ENCODE results near the gene FOCAD. TPM values are rescaled to one million over a fixed set of nuclear protein-coding genes. Genes with fewer than 3 reads are reported as not detected.

Gene FOCAD
- total RNA-seq, 1 experiment from 2014 or later, result 35.1 TPM

- no peak overlapping the region for H3K9ac ChIP-seq (ENCODE audit: low read length)
- no peaks in the 10 kb centered on the region for H3K9me3 ChIP-seq (ENCODE audit: low read length)
- TF ChIP-seq EZH2 (IDR thresholded peaks at IDR 0.05; ENCODE audit: low read length, unreplicated experiment), result no peak
- no peaks in the 10 kb centered on the region for H3F3A ChIP-seq (ENCODE audit: low read length, unreplicated experiment)
- H3K9me2 ChIP-seq (replicated peaks; ENCODE audit: low read length), result no peaks in the 10 kb centered on the region
- DNase-seq, result no peak
- no peak overlapping the region for H2AFZ ChIP-seq (ENCODE audit: low read length)
- H3K27me3 ChIP-seq (ENCODE audit: low read length), result no peaks in the 10 kb centered on the region
- no peak overlapping the region for H3K4me3 ChIP-seq (ENCODE audit: low read length)
- H4K20me1 ChIP-seq (ENCODE audit: low read length), result no peaks in the 10 kb centered on the region
- no peak for ATAC-seq
- ChIA-PET CTCF (no interaction called here), POLR2A (ENCODE audit: unreplicated experiment) (no interaction called here)
- no peaks in the 10 kb centered on the region for H3K4me1 ChIP-seq (ENCODE audit: insufficient read depth, low read length)
- intact Hi-C loops (cut with micrococcal nuclease), result loop anchor here (5.0 to 10.0 kb wide), 2 partner anchors 160 to 587 kb away; no protein-coding TSS in a partner anchor
- H3K79me2 ChIP-seq (ENCODE audit: low read length), result no peaks in the 10 kb centered on the region
- H3K36me3 ChIP-seq (ENCODE audit: low read depth, low read length), result no peaks in the 10 kb centered on the region
- BruUV-seq (replicated peaks), result no TSS peak
- no peak overlapping the region for H3K27ac ChIP-seq (ENCODE audit: low read length)
- H3K4me2 ChIP-seq (ENCODE audit: low read length), result no peak overlapping the region
Observed at GRCh38 chr9:20944507-20944906, 260.4 kb downstream of the FOCAD start.

DNA sequence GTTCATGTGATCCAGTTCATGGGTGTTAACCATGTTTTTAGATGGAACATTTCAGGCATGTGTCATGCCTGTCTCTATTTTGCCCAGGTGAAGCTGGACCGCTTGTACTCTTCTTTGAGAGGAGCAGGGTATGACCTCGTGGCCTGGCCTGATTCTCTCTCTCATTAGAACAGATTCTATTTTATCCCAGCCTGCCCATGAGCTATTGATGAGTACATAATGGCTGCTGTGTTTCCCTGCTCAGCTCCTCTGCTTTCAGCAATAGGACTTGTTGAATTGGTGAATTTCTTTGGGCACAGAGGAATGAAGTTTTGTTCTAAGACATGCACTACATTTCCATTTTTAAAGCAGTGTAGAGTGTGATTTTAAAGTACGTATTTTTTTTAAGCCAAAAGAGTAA, 261.2 kb downstream of the FOCAD start:
- H3K9me3 ChIP-seq (ENCODE audit: low read length), result no peaks in the 10 kb centered on the region
- no peaks in the 10 kb centered on the region for H3K4me1 ChIP-seq (ENCODE audit: insufficient read depth, low read length)
- BruUV-seq (replicated peaks), result no TSS peak
- no peaks in the 10 kb centered on the region for H4K20me1 ChIP-seq (ENCODE audit: low read length)
- no peak overlapping the region for H3K4me3 ChIP-seq (ENCODE audit: low read length)
- H3K36me3 ChIP-seq (ENCODE audit: low read depth, low read length), result no peaks in the 10 kb centered on the region
- H3K9ac ChIP-seq (ENCODE audit: low read length), result no peak overlapping the region
- CTCF ChIA-PET, result no interaction called here
- ATAC-seq (no peak), DNase-seq (no peak)
- H2AFZ ChIP-seq (ENCODE audit: low read length), result no peak overlapping the region
- H3K79me2 ChIP-seq (ENCODE audit: low read length), result no peaks in the 10 kb centered on the region
- no peaks in the 10 kb centered on the region for H3K9me2 ChIP-seq (replicated peaks; ENCODE audit: low read length)
- no peak overlapping the region for H3K27ac ChIP-seq (ENCODE audit: low read length)
- H3K27me3 ChIP-seq (ENCODE audit: low read length), result no peaks in the 10 kb centered on the region
- no peak overlapping the region for H3K4me2 ChIP-seq (ENCODE audit: low read length)
- POLR2A ChIA-PET (ENCODE audit: unreplicated experiment), result no interaction called here
- TF ChIP-seq EZH2phosphoT487 (IDR thresholded peaks at IDR 0.05; ENCODE audit: borderline replicate concordance, low read length), result no peak
- TF ChIP-seq, protein P1, sequence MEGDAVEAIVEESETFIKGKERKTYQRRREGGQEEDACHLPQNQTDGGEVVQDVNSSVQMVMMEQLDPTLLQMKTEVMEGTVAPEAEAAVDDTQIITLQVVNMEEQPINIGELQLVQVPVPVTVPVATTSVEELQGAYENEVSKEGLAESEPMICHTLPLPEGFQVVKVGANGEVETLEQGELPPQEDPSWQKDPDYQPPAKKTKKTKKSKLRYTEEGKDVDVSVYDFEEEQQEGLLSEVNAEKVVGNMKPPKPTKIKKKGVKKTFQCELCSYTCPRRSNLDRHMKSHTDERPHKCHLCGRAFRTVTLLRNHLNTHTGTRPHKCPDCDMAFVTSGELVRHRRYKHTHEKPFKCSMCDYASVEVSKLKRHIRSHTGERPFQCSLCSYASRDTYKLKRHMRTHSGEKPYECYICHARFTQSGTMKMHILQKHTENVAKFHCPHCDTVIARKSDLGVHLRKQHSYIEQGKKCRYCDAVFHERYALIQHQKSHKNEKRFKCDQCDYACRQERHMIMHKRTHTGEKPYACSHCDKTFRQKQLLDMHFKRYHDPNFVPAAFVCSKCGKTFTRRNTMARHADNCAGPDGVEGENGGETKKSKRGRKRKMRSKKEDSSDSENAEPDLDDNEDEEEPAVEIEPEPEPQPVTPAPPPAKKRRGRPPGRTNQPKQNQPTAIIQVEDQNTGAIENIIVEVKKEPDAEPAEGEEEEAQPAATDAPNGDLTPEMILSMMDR (conservative IDR thresholded peaks at IDR 0.05; ENCODE audit: low read depth, low read length), result no peak
- no peak for TF ChIP-seq EZH2 (IDR thresholded peaks at IDR 0.05; ENCODE audit: low read length, unreplicated experiment)
- no peaks in the 10 kb centered on the region for H3F3A ChIP-seq (ENCODE audit: low read length, unreplicated experiment)
- intact Hi-C loops (cut with micrococcal nuclease), result loop anchor here (10.0 kb wide), 1 partner anchor 160 kb away; no protein-coding TSS in a partner anchor

DNA sequence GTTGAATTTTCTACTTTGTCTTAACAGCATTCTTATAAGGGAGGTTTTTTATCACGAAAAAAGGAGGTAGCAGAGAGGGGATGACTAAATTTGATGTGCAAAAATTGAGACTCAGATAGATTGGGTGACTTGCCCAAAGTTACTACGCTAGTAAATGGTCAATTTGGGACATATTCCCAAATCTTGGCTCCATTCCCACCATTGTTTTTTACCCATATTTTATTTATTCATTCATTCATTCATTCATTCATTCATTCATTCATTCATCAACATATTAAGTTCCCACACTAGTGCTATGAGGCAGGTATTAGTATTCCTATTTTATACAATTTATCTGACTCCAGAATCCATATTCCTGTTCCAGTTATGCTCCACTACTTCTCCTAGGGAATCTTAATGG, 261.8 kb downstream of the FOCAD start:
- H3K4me3 ChIP-seq (ENCODE audit: low read length), result no peak overlapping the region
- no TSS peak for BruUV-seq (replicated peaks)
- ATAC-seq (no peak), DNase-seq (no peak)
- no peak overlapping the region for H2AFZ ChIP-seq (ENCODE audit: low read length)
- TF ChIP-seq EZH2phosphoT487 (IDR thresholded peaks at IDR 0.05; ENCODE audit: borderline replicate concordance, low read length), result no peak
- TF ChIP-seq EZH2 (IDR thresholded peaks at IDR 0.05; ENCODE audit: low read length, unreplicated experiment), result no peak
- TF ChIP-seq, protein P1 (conservative IDR thresholded peaks at IDR 0.05; ENCODE audit: low read depth, low read length), result no peak
- CTCF ChIA-PET, result no interaction called here
- H3K9me3 ChIP-seq (ENCODE audit: low read length), result no peaks in the 10 kb centered on the region
- H3K27me3 ChIP-seq (ENCODE audit: low read length), result no peaks in the 10 kb centered on the region
- H3K4me2 ChIP-seq (ENCODE audit: low read length), result no peak overlapping the region
- no peaks in the 10 kb centered on the region for H3K9me2 ChIP-seq (replicated peaks; ENCODE audit: low read length)
- no peak overlapping the region for H3K9ac ChIP-seq (ENCODE audit: low read length)
- no peaks in the 10 kb centered on the region for H3K36me3 ChIP-seq (ENCODE audit: low read depth, low read length)
- no peaks in the 10 kb centered on the region for H3K79me2 ChIP-seq (ENCODE audit: low read length)
- H3F3A ChIP-seq (ENCODE audit: low read length, unreplicated experiment), result no peaks in the 10 kb centered on the region
- POLR2A ChIA-PET (ENCODE audit: unreplicated experiment), result no interaction called here
- intact Hi-C loops (cut with micrococcal nuclease), result loop anchor here (10.0 kb wide), 1 partner anchor 159 kb away; no protein-coding TSS in a partner anchor
- no peaks in the 10 kb centered on the region for H3K4me1 ChIP-seq (ENCODE audit: insufficient read depth, low read length)
- no peaks in the 10 kb centered on the region for H4K20me1 ChIP-seq (ENCODE audit: low read length)
- no peak overlapping the region for H3K27ac ChIP-seq (ENCODE audit: low read length)

All from PC-3 (cell line).